ENCODE results near the gene FGFR2.

FGFR2 gene

GRCh38 chr10:121551210-121551885 is 46.9 kb downstream of the FGFR2 start:
- DNase-seq = no peak

DNA sequence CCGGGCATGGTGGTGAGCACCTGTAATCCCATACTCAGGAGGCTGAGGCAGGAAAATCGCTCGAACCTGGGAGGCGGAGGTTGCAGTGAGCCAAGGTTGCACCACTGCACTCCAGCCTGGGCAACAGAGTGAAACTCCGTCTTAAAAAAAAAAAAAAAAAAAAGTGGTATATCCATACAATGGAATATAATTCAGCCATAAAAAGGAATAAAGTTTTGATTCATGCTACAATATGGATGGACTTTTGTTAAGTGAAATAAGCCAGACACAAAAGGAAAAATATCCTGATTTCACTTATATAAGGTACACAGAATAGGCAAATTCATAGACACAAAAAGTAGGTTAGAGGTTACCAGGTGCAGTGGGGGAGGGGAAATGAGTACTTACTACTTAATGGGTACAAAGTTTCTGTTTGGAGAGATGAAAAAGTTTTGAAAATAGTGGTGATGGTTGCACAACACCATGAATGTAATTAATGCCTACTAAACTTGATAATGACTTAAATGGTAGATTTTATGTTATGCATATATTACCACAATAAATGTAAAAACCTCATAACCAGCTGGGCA is 53.9 kb downstream of the FGFR2 start:
- no peak for DNase-seq

GRCh38 chr10:121543545-121543944 is 54.7 kb downstream of the FGFR2 start:
- no peak for DNase-seq

- DNase-seq = no peak
Observed at GRCh38 chr10:121541450-121542120, 56.7 kb downstream of the FGFR2 start.

- DNase-seq = no peak
Observed at GRCh38 chr10:121540732-121541395, 57.4 kb downstream of the FGFR2 start.

DNA sequence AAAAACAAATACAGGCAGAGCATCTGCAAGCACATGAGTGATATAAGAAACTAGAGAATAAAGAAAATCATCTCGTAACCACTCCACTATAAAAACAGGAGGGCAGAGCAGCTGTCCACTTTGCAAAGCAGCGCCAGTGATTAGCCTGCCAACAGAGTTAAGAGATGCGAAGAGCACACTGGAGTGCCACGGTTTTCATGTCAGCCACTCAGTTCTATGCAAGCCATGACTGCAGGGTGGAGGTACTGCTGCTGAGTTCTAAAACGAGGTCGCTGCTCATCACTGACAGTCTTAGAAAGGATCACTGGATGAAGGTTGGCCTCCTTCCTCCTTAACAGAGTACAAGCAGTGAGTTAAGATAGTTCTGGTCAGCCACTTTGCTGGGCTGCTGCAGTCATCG is 58.5 kb downstream of the FGFR2 start:
- no peak for DNase-seq

DNA sequence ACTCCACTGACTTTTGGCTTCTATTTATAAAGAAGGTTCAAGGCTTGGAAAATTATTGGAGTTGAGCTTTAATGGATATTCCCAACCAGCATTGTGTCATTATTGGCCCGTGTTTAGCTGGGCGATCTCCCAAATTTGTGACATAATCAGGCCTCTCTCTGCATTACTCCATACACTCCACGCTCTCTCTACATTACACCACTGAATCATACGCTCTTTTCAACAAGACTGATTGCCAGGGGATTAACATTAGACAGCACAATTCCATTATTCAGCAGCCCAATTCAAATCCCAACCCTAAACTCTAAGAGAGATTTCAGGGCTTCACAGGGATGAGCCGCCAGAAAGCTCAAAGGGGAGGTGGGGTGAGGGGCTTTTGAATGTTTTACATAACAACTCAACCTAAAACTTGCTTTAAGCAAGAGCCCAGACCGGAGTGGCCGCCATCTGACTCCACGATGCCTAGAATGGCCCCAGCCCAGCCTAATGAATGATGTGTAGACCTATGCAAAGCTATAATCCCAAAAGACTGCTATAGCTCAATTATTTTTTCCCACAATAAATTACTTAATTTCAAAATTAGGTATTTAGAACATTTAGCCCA is 61.8 kb downstream of the FGFR2 start:
- DNase-seq = no peak

DNA sequence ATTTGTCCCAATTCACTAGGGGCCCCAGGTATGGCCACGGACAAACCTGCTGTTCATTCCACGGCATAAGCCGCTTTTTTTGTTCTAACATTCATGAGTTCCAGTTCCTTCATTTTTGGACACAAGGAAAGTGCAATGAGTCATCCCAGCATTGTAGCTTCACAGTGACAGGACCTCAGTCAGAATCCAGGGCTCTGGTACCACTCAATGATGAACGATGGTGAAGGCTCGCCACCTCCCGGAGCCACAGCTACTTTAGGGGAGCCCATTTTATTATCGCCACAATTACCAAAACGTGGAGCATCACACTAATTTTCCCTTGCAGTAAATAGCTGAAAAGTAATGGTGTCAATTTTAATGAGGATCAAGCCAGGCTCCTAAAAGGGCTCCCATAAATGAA is 62.9 kb downstream of the FGFR2 start:
- DNase-seq = no peak

- DNase-seq = no peak
Observed at GRCh38 chr10:121532292-121532864, 65.9 kb downstream of the FGFR2 start.

GRCh38 chr10:121531830-121532178 is 66.4 kb downstream of the FGFR2 start:
- DNase-seq = no peak

- DNase-seq = no peak
Observed at GRCh38 chr10:121531076-121531829, 67.0 kb downstream of the FGFR2 start.

- DNase-seq = no peak
Observed at GRCh38 chr10:121530481-121531075, 67.7 kb downstream of the FGFR2 start.

DNA sequence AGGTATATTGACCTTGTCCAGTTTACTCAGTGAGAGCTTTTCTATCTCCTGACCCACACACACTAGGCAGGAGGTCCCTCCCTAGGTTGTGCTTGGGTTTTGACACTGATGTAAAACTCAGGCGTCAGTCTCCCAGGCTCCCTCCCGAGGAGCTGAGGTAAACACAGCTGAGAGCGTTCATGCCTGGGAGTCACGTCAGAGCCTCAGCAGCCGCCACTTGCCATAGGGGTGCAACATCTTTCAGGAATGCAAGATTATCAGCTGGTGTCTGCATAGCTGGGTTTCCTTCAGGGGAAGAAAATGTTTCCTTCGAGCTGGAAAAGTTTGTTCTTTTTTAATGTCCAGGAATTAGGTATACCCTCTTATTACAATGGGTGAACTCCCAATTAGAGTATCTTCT is 70.6 kb downstream of the FGFR2 start:
- no peak for DNase-seq

- DNase-seq = no peak
Observed at GRCh38 chr10:121526801-121527221, 71.4 kb downstream of the FGFR2 start.

GRCh38 chr10:121526135-121526790 is 72.0 kb downstream of the FGFR2 start:
- DNase-seq = no peak

- no peak for DNase-seq
Observed at GRCh38 chr10:121525251-121526134, 72.8 kb downstream of the FGFR2 start.

DNA sequence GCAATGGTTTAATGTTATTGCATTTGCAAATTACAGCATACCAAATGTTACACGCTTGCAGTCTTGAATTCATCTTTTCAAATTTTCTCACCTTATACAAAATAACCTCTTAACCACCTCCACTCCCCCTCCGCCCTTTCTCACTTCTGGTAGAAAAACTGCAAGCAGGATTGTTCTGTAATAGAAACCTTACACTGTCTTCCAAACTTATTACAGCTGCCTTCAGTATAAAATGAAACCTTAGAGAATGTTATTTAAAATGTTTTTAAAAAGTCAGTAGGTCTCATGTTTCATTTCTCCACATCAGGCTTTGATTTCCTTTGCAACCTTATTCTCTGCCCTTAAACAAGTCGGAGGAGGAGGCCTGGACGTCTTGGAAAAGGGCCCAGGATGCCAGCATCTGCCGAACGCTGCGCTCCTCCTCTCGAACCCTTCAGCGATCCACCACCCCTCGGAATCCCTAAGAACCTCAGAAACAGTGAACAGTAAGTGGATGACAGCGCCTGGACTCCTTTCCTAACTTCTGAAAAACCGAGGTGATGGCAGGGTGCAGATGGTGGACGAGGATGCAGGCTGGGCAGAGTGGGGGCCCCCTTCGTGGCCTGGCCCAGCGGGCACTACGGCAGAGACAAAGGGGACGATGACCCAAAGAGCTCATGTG is 74.0 kb downstream of the FGFR2 start:
- DNase-seq = no peak

DNA sequence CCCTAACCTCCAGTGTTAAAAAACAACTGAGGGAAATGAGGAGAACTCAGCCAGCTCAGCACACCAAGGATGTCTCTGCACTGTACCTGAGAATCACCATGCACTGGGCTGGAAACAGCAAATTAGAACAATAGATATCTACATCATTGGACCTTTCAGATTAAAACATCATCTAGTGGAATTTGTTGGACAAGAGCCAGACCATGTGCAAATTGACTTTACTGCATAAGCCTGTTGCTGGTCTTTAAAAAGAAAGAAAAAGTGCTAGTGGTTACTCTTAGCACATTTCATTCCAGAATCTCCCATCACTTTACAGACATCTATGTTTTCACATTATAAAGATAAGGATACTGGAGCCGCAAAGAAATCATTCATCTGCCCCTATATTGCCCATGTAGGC is 75.4 kb downstream of the FGFR2 start:
- DNase-seq = no peak

- DNase-seq = no peak
Observed at GRCh38 chr10:121521794-121522556, 76.3 kb downstream of the FGFR2 start.

Data from SHP77 treated with DMSO at 0.1 percent for 48 hours (cell line).